PC-9 (cell line): ENCODE data around the gene ADGRL3. TPM values are rescaled to one million over a fixed set of nuclear protein-coding genes. Genes with fewer than 3 reads are reported as not detected.

Experiments used
- BruUV-seq: library from RNA; stranded (reverse); fragments of 400-500 nt; replicated peaks from 2 replicates; lab custom pipeline; 2021; lab: Mats Ljungman, UMichigan
- CTCF ChIA-PET: fragments of 300-600 bp; sonication (Branson Sonifier 250); formaldehyde crosslinking; loops from one replicate; lab custom pipeline; 2022; ENCODE audit warnings: antibody characterized with exemption; lab: Charles Lee
- POLR2A ChIA-PET: fragments of 300-600 bp; sonication (Branson Sonifier 250); formaldehyde crosslinking; loops from one replicate; lab custom pipeline; 2022; ENCODE audit warnings: antibody characterized with exemption; ENCODE audit not compliant: unreplicated experiment; lab: Charles Lee
- DNase-seq, 2 experiments: peaks; one replicate each; pipeline versions ENCODE4 v3.0.0 to v3.0.0-alpha.2; 2015 to 2022; ENCODE audit warnings: mixed read lengths in 1 of 2
- H2AFZ ChIP-seq: fragments of 200-600 bp; sonication (generic); 2 replicates; pipeline ENCODE4 v1.8.1; 2017; ENCODE audit warnings: antibody characterized with exemption
- H3F3A ChIP-seq: fragments of 200-600 bp; sonication (generic); 2 replicates; pipeline ENCODE4 v1.8.1; 2017; ENCODE audit warnings: antibody characterized with exemption, mild to moderate bottlenecking, low read depth; ENCODE audit not compliant: insufficient read depth
- H3K27ac ChIP-seq: fragments of 200-600 bp; sonication (generic); 2 replicates; pipeline ENCODE4 v1.6.1; 2016; ENCODE audit warnings: mixed run types
- H3K27me3 ChIP-seq: fragments of 200-600 bp; sonication (generic); 2 replicates; pipeline ENCODE4 v1.6.1; 2016; ENCODE audit warnings: low read depth, mixed run types; ENCODE audit not compliant: insufficient read depth
- H3K36me3 ChIP-seq: fragments of 200-600 bp; sonication (generic); 2 replicates; pipeline ENCODE4 v1.6.1; 2016; ENCODE audit warnings: low read depth, mixed run types
- H3K4me1 ChIP-seq: fragments of 200-600 bp; sonication (generic); replicated peaks from 2 replicates; pipeline ENCODE4 v1.6.1; 2016; ENCODE audit warnings: mixed run types; ENCODE audit not compliant: insufficient read depth
- H3K4me2 ChIP-seq: fragments of 200-600 bp; sonication (generic); 2 replicates; pipeline ENCODE4 v1.6.1; 2017; ENCODE audit warnings: mixed run types
- H3K4me3 ChIP-seq: fragments of 200-600 bp; sonication (generic); 2 replicates; pipeline ENCODE4 v1.6.1; 2016; ENCODE audit warnings: mixed run types
- H3K79me2 ChIP-seq: fragments of 200-600 bp; sonication (generic); 2 replicates; pipeline ENCODE4 v1.6.1; 2017; ENCODE audit warnings: low read depth, mixed run types
- H3K9me2 ChIP-seq: fragments of 200-600 bp; sonication (generic); 2 replicates; pipeline ENCODE4 v1.8.1; 2017; ENCODE audit warnings: mild to moderate bottlenecking; ENCODE audit not compliant: insufficient read depth
- H3K9me3 ChIP-seq: fragments of 200-600 bp; sonication (generic); 2 replicates; pipeline ENCODE4 v1.8.1; 2016; ENCODE audit warnings: low read depth; ENCODE audit not compliant: insufficient read depth
- H4K20me1 ChIP-seq: fragments of 200-600 bp; sonication (generic); 2 replicates; pipeline ENCODE4 v1.8.1; 2017; ENCODE audit not compliant: insufficient read depth
- CTCF ChIP-seq: fragments of 200-600 bp; sonication (generic); conservative IDR thresholded peaks from 2 replicates; pipeline ENCODE4 v1.6.1; 2017; ENCODE audit warnings: mixed run types, antibody characterized with exemption, mild to moderate bottlenecking, moderate library complexity
- EZH2 ChIP-seq: fragments of 200-600 bp; sonication (generic); IDR thresholded peaks from 2 replicates; pipeline ENCODE4 v1.8.0; 2017; ENCODE audit warnings: antibody characterized with exemption, low read depth
- intact Hi-C: fragments of 100-400 bp; cut with micrococcal nuclease; formaldehyde crosslinking; loops from one replicate; pipeline ENCODE4 v1.10.0; 2022; ENCODE audit not compliant: unreplicated experiment
- total RNA-seq: library from RNA; stranded (reverse); gene quantifications from 2 replicates; pipeline ENCODE4 v1.2.3, GENCODE V29; 2021

ADGRL3 gene
- total RNA-seq, 1 experiment from 2014 or later, result 1.6 TPM

DNA sequence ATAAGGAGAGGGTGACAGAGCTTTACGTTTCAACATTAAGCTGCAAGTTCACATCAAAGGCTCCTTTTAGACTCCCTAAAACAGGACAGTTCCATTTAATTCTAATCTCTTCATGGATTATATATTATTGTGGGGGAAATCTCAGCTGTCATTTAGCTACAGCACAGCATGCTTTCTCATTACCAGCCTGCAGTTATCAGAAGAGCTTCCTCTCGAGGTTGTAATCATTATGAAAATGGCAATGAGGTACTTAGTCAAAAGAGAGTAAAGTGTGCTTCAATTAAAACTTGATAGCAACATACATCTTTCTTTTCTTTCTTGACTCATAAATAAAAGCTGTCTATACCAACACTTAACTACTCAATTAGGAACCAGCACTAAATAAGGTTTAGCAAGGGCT is 896.8 kb downstream of the ADGRL3 start:
- Histone ChIP-seq H3K9me3 (no peaks in the 10 kb centered on the region), H3F3A (no peaks in the 10 kb centered on the region), H3K4me2 (no peak overlapping the region), H3K79me2 (no peaks in the 10 kb centered on the region), H2AFZ (no peak overlapping the region), H4K20me1 (no peaks in the 10 kb centered on the region), H3K9me2 (no peaks in the 10 kb centered on the region), H3K27me3 (no peaks in the 10 kb centered on the region), H3K4me1 (no peaks in the 10 kb centered on the region), H3K4me3 (no peak overlapping the region), H3K27ac (no peak overlapping the region), H3K36me3 (no peaks in the 10 kb centered on the region)
- no peak for TF ChIP-seq CTCF
- TF ChIP-seq EZH2, result no peak
- no TSS peak for BruUV-seq
- ChIA-PET POLR2A (no interaction called here), CTCF (no interaction called here)
- no peak for DNase-seq
- intact Hi-C loops, result no loop called here

DNA sequence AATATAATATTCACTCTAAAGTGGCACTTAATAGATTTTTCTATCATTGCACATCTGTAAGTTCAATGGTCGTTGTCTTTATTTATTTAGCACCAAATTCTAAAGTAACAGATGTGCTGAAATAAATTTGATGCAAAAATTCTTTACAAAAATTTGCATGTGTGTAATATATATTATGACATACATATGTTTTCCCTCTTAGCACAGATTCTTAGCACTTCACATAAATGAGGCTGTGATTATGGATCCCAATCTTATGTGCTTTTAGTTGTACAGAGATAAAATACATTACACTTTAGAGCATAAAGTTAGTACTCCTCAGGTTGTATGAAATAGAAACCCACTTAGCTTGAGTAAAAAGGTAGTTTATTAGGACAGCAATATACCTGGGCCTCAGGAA is 915.1 kb downstream of the ADGRL3 start:
- BruUV-seq, result no TSS peak
- CTCF ChIA-PET, result no interaction called here
- intact Hi-C loops, result no loop called here

GRCh38 chr4:62117886-62118285 is 917.8 kb downstream of the ADGRL3 start:
- no peaks in the 10 kb centered on the region for H3K9me2 ChIP-seq
- TF ChIP-seq EZH2 (no peak), CTCF (no peak)
- H3K27me3 ChIP-seq, result no peaks in the 10 kb centered on the region
- no peak for DNase-seq
- no peak overlapping the region for H3K27ac ChIP-seq
- H3K4me1 ChIP-seq, result no peaks in the 10 kb centered on the region
- POLR2A ChIA-PET, result no interaction called here
- no peaks in the 10 kb centered on the region for H3K36me3 ChIP-seq
- no peaks in the 10 kb centered on the region for H3K79me2 ChIP-seq
- H4K20me1 ChIP-seq, result no peaks in the 10 kb centered on the region
- no peak overlapping the region for H2AFZ ChIP-seq
- CTCF ChIA-PET, result no interaction called here
- intact Hi-C loops, result no loop called here
- no peaks in the 10 kb centered on the region for H3F3A ChIP-seq
- H3K9me3 ChIP-seq, result no peaks in the 10 kb centered on the region
- no peak overlapping the region for H3K4me2 ChIP-seq
- H3K4me3 ChIP-seq, result no peak overlapping the region
- no TSS peak for BruUV-seq

More for the DNA sequence above, 915.1 kb downstream of the ADGRL3 start:
- H4K20me1 ChIP-seq, result no peaks in the 10 kb centered on the region
- no peaks in the 10 kb centered on the region for H3K27me3 ChIP-seq
- no peaks in the 10 kb centered on the region for H3K9me2 ChIP-seq
- no peaks in the 10 kb centered on the region for H3K36me3 ChIP-seq
- H3K79me2 ChIP-seq, result no peaks in the 10 kb centered on the region
- no peak overlapping the region for H3K27ac ChIP-seq
- no peak for TF ChIP-seq CTCF
- no peak for TF ChIP-seq EZH2
- no peak overlapping the region for H2AFZ ChIP-seq
- H3K9me3 ChIP-seq, result no peaks in the 10 kb centered on the region
- no peaks in the 10 kb centered on the region for H3F3A ChIP-seq
- POLR2A ChIA-PET, result no interaction called here
- H3K4me2 ChIP-seq, result no peak overlapping the region
- no peak overlapping the region for H3K4me3 ChIP-seq
- no peaks in the 10 kb centered on the region for H3K4me1 ChIP-seq
- DNase-seq, result no peak
